ENCODE data around the gene PRKCA. TPM values are rescaled to one million over a fixed set of nuclear protein-coding genes. Genes with fewer than 3 reads are reported as not detected.

The PRKCA gene
- total and polyA plus RNA-seq, 9 of the 15 experiments (the other 6 are each of a cell fraction or from before 2014, with no cell fraction given) = 3.2 to 33.0 (median 17.8) TPM

DNA sequence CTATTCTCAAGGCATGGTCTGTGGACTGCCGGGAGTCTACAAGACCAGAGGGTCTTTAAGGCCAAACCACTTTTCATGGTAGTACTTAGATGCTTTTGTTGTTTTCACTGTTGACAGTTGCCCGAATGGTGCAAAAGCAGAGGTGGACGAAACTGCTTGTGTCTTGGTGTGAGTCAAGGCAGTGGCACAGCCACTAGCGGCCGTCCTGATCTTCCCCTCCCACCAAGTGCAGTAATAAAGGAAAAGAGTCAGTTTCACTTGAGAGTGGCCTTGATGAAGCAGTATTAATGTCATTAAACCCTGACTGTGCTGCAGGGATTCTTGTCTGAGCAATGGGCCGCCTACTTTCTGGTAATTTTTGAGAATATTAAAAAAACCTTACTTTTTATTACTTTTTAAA lies 109.1 kb downstream of the PRKCA start:
- TF ChIP-seq ZKSCAN8 (CRISPR knock-in tag; IDR thresholded peaks at IDR 0.05) (no peak), POLR2H (tag; IDR thresholded peaks at IDR 0.05; ENCODE audit: low read depth) (no peak), TBL1XR1 (IDR thresholded peaks at IDR 0.05; ENCODE audit: low read length in 2 of 2) (no peak), NEUROD1 (IDR thresholded peaks at IDR 0.05; ENCODE audit: borderline replicate concordance, low read depth, low read length, partially characterized antibody) (no peak), XRCC4 (IDR thresholded peaks at IDR 0.05; ENCODE audit: extremely low read depth, insufficient read depth, insufficient read length) (no peak)
- WGBS (ENCODE audit: insufficient coverage, low coverage, missing lambda C conversion rate) = 71% methylated on average over 6 of the region's 6 CpGs
- intact Hi-C loops (cut with micrococcal nuclease) = no loop called here
- POLR2A ChIA-PET = no interaction called here
- no peak for ATAC-seq
- FAIRE-seq = no peak
- Histone ChIP-seq H3K9me3 (replicated peaks; ENCODE audit: control insufficient read depth, insufficient read depth, low read depth, low read length) (no peaks in the 10 kb centered on the region), H4K20me1 (replicated peaks; ENCODE audit: control insufficient read depth, insufficient read depth, low read length) (peaks cover 10% of the 10 kb centered on the region; the same call in 1 of the 2 replicates), H3K27ac (ENCODE audit: extremely low read depth, low read depth, low read length) (no peak overlapping the region), H3K4me3 (no peak overlapping the region), H3K4me2 (ENCODE audit: insufficient read depth, low read length) (no peak overlapping the region), H3K4me1 (replicated peaks in 1 of 2; ENCODE audit: control insufficient read depth in 2 of 2, insufficient read depth in 2 of 2, low read length in 2 of 2) (peaks cover 6 to 16% of the 10 kb centered on the region in 2 experiments; a peak in 3 of 5 replicates), H3K79me2 (ENCODE audit: control insufficient read depth, insufficient read depth, low read length) (peaks cover 15% of the 10 kb centered on the region; the same call in 2 of the 3 replicates), H3K27me3 (ENCODE audit: control insufficient read depth in 2 of 2, insufficient read depth in 2 of 2, low read length in 2 of 2) (no peaks in the 10 kb centered on the region), H3K9me1 (ENCODE audit: control insufficient read depth, insufficient read depth, low read length) (no peaks in the 10 kb centered on the region), H2AFZ (ENCODE audit: low read depth, low read length) (no peak overlapping the region), H3K36me3 (ENCODE audit: control insufficient read depth, insufficient read depth, low read length) (no peaks in the 10 kb centered on the region), H3K9ac (ENCODE audit: insufficient read depth in 1 of 2, low read depth in 2 of 2, low read length in 2 of 2) (no peak overlapping the region)
- DNase-seq (ENCODE audit: extremely low read depth in 1 of 4, low spot score in 3 of 4) = no peak
- CTCF ChIA-PET (ENCODE audit: low intra/inter-chr PET ratio) = no interaction called here
- BruUV-seq (replicated peaks) = no TSS peak
- in situ Hi-C loops (cut with MboI) = no loop called here

Data from K562 (cell line).